GM19397 (cell line): ENCODE measurements around the gene RASD1.

Experiments
- ATAC-seq: cut with Tn5 transposase; IDR thresholded peaks from one replicate; pipeline ENCODE4 v1.9.1; 2021; ENCODE audit warnings: mild to moderate bottlenecking, moderate library complexity; ENCODE audit not compliant: unreplicated experiment

RASD1 gene

DNA sequence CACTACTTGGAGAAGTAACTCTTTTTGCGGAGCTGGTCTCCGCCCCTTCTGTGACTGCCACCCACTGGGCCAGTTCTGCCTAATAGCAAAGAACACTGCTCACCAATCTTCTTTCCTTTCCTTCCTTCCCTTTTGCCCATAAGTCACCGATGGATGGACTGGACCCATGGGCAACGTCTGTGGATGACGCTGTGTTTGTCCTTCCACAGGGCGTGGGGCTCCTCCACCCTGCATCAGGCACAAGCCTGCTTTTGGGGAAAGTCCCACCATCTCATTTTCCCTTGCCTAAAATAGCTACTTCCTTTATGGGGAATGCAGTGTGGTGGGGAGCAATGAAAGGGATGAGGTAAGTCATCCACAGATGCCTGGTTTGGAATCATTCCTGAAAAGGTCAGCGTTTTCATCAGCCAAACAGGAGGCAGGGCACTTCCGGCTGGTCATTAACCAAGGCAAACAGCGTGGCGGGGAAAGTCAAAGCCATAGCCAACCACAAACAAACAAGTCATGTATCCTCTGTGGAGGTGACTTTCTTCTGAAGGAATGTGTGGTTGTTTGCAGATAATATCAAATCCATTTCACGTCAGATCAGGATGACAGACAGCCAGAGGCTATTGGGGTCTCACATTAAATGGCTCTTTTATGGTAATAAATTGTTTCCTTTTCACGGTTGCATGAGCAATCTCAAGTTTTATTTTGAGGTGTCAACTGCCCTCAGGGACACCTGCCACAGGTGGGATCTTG, 50.1 kb downstream of the RASD1 start:
- no peak for ATAC-seq

DNA sequence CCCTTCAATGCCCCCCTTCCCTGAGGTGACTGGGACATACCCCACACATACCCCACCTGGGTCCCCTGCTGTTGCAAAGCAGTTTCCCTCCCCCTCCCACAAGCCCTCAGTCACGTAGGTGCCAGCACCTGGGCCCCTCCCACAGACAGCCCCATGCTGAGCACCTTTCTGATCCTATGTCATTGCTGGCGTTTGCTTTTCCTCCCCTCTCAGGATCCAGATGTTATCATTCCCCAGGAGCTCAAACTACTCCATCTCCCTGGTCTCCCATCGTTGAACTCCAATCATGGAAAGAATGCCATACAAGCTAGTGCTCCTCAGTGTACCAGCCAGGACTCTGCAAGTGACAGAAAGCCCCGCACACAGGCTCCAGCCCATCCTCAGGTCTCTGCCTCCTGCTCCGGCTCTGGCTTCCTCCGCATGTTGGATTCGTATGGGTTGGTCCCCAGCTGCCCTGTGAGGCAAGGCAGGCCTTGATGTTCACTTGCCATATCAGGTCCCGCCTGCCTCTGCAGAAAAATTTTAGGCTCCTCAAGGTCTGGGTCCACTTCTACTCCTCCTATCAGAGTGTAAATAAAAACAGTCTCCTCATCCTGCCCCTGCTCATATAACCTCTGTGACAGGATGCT, 50.8 kb downstream of the RASD1 start:
- ATAC-seq, result no peak
